NCI-H1092 (cell line): Measurements from ENCODE around the gene CNTNAP2.
A peak's percentile ranks its signal among the peaks of the same experiment; 100 is the strongest.

ENCODE experiments used
- DNase-seq: peaks from one replicate; lab custom pipeline; 2025; lab: John Stamatoyannopoulos, UW

The CNTNAP2 gene

GRCh38 chr7:147245274-147245673 lies 1128.7 kb downstream of the CNTNAP2 start:
- peak; percentile 25 for DNase-seq

- DNase-seq, result no peak
Measured at GRCh38 chr7:147249956-147250355, 1133.4 kb downstream of the CNTNAP2 start.

- DNase-seq, result no peak
Measured at GRCh38 chr7:147251751-147252325, 1135.2 kb downstream of the CNTNAP2 start.

GRCh38 chr7:147261693-147262092 lies 1145.1 kb downstream of the CNTNAP2 start:
- no peak for DNase-seq

GRCh38 chr7:147265528-147265927 lies 1148.9 kb downstream of the CNTNAP2 start:
- no peak for DNase-seq

- no peak for DNase-seq
Measured at GRCh38 chr7:147276106-147276505, 1159.5 kb downstream of the CNTNAP2 start.

GRCh38 chr7:147276783-147277370 lies 1160.3 kb downstream of the CNTNAP2 start:
- DNase-seq, result peak; percentile 39

- no peak for DNase-seq
Measured at GRCh38 chr7:147279514-147279913, 1162.9 kb downstream of the CNTNAP2 start.

- DNase-seq, result peak; percentile 39
Measured at GRCh38 chr7:147279964-147280374, 1163.4 kb downstream of the CNTNAP2 start.

- DNase-seq, result no peak
Measured at GRCh38 chr7:147282204-147282603, 1165.6 kb downstream of the CNTNAP2 start.

GRCh38 chr7:147296201-147296600 lies 1179.6 kb downstream of the CNTNAP2 start:
- no peak for DNase-seq

GRCh38 chr7:147296986-147297385 lies 1180.4 kb downstream of the CNTNAP2 start:
- DNase-seq, result no peak

GRCh38 chr7:147298611-147299043 lies 1182.0 kb downstream of the CNTNAP2 start:
- DNase-seq, result peak; percentile 27

GRCh38 chr7:147300293-147300692 lies 1183.7 kb downstream of the CNTNAP2 start:
- no peak for DNase-seq

GRCh38 chr7:147304376-147304775 lies 1187.8 kb downstream of the CNTNAP2 start:
- DNase-seq, result no peak

GRCh38 chr7:147305827-147306226 lies 1189.2 kb downstream of the CNTNAP2 start:
- DNase-seq, result no peak

GRCh38 chr7:147308539-147308938 lies 1191.9 kb downstream of the CNTNAP2 start:
- no peak for DNase-seq

- DNase-seq, result no peak
Measured at GRCh38 chr7:147311336-147311735, 1194.7 kb downstream of the CNTNAP2 start.

- no peak for DNase-seq
Measured at GRCh38 chr7:147321504-147321903, 1204.9 kb downstream of the CNTNAP2 start.

- no peak for DNase-seq
Measured at GRCh38 chr7:147332988-147333387, 1216.4 kb downstream of the CNTNAP2 start.

GRCh38 chr7:147363101-147363500 lies 1246.5 kb downstream of the CNTNAP2 start:
- DNase-seq, result no peak

- no peak for DNase-seq
Measured at GRCh38 chr7:147376192-147376591, 1259.6 kb downstream of the CNTNAP2 start.

- no peak for DNase-seq
Measured at GRCh38 chr7:147380926-147381325, 1264.3 kb downstream of the CNTNAP2 start.

- no peak for DNase-seq
Measured at GRCh38 chr7:147394329-147394728, 1277.7 kb downstream of the CNTNAP2 start.
